OCI-LY3 (cell line): ENCODE data around the gene RPS19.

Source experiments
- H2AFZ ChIP-seq: fragments of 200-600, 300-600 bp; shearing (Covaris generic); 2 replicates; pipeline ENCODE4 v1.6.0; 2014; ENCODE audit warnings: antibody characterized with exemption, low read depth, low read length
- H3K27ac ChIP-seq: fragments of 200-600, 300-600 bp; sonication (generic); 2 replicates; pipeline ENCODE4 v1.5.1; 2014; ENCODE audit warnings: mild to moderate bottlenecking, low read length, moderate library complexity, mixed read lengths
- H3K27me3 ChIP-seq: fragments of 200-600, 300-600 bp; sonication (generic); 2 replicates; pipeline ENCODE4 v1.6.1; 2014; ENCODE audit warnings: low read depth, low read length, mixed read lengths
- H3K36me3 ChIP-seq: fragments of 200-600, 300-600 bp; sonication (generic); replicated peaks from 2 replicates; pipeline ENCODE3; 2014; ENCODE audit warnings: low read depth, low read length, mixed read lengths
- H3K4me1 ChIP-seq: fragments of 300-600, 200-600 bp; sonication (generic); 2 replicates; pipeline ENCODE4 v1.6.1; 2014; ENCODE audit warnings: low read length, mixed read lengths
- H3K4me2 ChIP-seq: fragments of 200-600, 300-600 bp; sonication (generic); 2 replicates; pipeline ENCODE4 v1.6.1; 2014; ENCODE audit warnings: low read length, mixed read lengths
- H3K4me3 ChIP-seq: fragments of 300-600, 200-600 bp; sonication (generic); 2 replicates; pipeline ENCODE4 v1.5.1; 2014; ENCODE audit warnings: antibody characterized with exemption, mild to moderate bottlenecking, low read length, moderate library complexity
- H3K79me2 ChIP-seq: fragments of 300-600, 200-600 bp; shearing (Covaris generic); 2 replicates; pipeline ENCODE4 v1.6.1; 2014; ENCODE audit warnings: mild to moderate bottlenecking, low read length, mixed read lengths
- H3K9ac ChIP-seq: fragments of 300-600, 200-600 bp; shearing (Covaris generic); 2 replicates; pipeline ENCODE4 v1.6.0; 2014; ENCODE audit warnings: mild to moderate bottlenecking, low read length, moderate library complexity
- H3K9me3 ChIP-seq: fragments of 200-600, 300-600 bp; shearing (Covaris generic); 2 replicates; pipeline ENCODE4 v1.6.1; 2014; ENCODE audit warnings: low read length, mixed read lengths; ENCODE audit not compliant: insufficient read depth
- H4K20me1 ChIP-seq: fragments of 200-600, 300-600 bp; sonication (generic); 2 replicates; pipeline ENCODE4 v1.6.1; 2016; ENCODE audit warnings: low read length, mixed read lengths; ENCODE audit not compliant: insufficient read depth
- EZH2phosphoT487 ChIP-seq: fragments of 200-600 bp; shearing (Covaris generic); IDR thresholded peaks from 2 replicates; pipeline ENCODE4 v1.6.1; 2018; ENCODE audit warnings: antibody characterized with exemption, mixed run types, low read depth
- TF ChIP-seq, protein P1 (sequence below): fragments of 200-600, 300-600 bp; sonication (generic); IDR thresholded peaks from 2 replicates; pipeline ENCODE4 v1.5.1; 2014; ENCODE audit warnings: antibody characterized with exemption, low read length, low read depth

Gene RPS19

DNA sequence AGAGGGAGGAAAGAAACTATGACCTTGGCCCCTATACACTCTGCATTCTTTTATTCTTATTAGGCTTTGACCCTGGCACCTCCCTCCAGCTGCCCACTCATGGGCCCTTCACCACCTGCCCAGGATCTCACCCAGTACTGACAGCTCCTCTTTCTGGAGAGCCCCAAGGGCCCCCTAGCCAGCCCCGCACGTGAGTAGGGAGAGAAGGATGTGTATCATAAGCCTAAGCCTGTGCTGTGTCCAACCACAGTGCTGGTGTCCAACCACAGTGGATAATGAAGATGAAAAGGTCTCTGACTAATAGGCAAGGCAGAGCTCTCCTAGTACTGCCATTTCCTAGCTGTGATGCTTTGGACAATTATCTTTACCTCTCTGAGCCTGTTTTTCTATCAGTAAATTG lies 11.0 kb upstream of the RPS19 start:
- Histone ChIP-seq H3K4me3 (no peak overlapping the region), H3K79me2 (no peaks in the 10 kb centered on the region), H4K20me1 (no peaks in the 10 kb centered on the region), H3K36me3 (no peaks in the 10 kb centered on the region), H3K27me3 (peaks cover 46% of the 10 kb centered on the region), H3K4me2 (no peak overlapping the region), H3K9ac (no peak overlapping the region), H3K27ac (no peak overlapping the region), H2AFZ (no peak overlapping the region), H3K4me1 (no peaks in the 10 kb centered on the region), H3K9me3 (no peaks in the 10 kb centered on the region)
- TF ChIP-seq, protein P1, sequence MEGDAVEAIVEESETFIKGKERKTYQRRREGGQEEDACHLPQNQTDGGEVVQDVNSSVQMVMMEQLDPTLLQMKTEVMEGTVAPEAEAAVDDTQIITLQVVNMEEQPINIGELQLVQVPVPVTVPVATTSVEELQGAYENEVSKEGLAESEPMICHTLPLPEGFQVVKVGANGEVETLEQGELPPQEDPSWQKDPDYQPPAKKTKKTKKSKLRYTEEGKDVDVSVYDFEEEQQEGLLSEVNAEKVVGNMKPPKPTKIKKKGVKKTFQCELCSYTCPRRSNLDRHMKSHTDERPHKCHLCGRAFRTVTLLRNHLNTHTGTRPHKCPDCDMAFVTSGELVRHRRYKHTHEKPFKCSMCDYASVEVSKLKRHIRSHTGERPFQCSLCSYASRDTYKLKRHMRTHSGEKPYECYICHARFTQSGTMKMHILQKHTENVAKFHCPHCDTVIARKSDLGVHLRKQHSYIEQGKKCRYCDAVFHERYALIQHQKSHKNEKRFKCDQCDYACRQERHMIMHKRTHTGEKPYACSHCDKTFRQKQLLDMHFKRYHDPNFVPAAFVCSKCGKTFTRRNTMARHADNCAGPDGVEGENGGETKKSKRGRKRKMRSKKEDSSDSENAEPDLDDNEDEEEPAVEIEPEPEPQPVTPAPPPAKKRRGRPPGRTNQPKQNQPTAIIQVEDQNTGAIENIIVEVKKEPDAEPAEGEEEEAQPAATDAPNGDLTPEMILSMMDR = no peak
- TF ChIP-seq EZH2phosphoT487 = no peak

DNA sequence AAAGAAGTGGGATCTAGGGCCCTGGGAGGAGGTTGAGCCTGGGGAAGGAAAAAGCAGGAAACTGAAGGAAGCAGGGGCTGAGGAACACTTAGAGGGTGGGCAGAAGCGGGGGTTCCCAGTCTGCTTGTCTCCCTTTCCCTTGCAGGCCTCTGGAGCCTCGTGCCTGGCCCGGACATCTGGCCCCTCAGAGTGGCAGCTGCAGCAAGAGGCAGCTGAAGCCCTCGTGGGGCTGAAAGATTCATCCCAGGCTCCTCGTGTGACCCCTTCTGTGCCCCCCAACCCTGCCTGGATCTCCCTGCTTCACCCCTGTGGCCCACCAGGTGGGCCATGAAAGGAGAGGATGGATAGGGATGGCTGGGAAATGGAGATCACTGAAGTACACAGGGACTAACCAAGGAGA lies 9.7 kb upstream of the RPS19 start:
- Histone ChIP-seq H3K4me3 (no peak overlapping the region), H3K9ac (no peak overlapping the region), H3K9me3 (no peaks in the 10 kb centered on the region), H2AFZ (no peak overlapping the region), H3K27me3 (peaks cover 57% of the 10 kb centered on the region), H3K36me3 (no peaks in the 10 kb centered on the region), H3K79me2 (no peaks in the 10 kb centered on the region), H4K20me1 (no peaks in the 10 kb centered on the region), H3K27ac (no peak overlapping the region), H3K4me2 (no peak overlapping the region), H3K4me1 (no peaks in the 10 kb centered on the region)
- TF ChIP-seq, protein P1 = no peak

DNA sequence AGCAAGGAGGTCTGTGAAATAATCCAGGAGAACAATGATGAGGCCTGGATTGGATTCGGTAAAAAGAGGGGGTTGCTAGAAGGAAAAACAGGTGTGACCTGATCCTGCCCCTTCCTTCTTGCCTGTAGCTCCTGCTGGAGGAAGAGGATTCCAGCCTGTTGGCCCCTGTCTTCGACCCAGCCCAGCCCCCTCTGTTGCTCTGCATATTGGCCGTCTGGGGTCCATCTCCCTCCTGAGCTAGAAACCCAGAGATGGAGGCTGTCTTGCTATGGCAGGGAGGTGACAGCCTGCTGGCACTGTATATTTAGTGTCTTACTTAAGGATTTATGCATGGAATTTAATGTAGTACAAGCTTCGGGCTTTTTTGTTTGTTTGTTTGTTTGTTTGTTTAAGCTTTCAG lies 8.6 kb upstream of the RPS19 start:
- Histone ChIP-seq H3K27me3 (peaks cover 57% of the 10 kb centered on the region), H3K4me2 (no peak overlapping the region), H3K4me3 (no peak overlapping the region), H2AFZ (no peak overlapping the region), H3K9ac (no peak overlapping the region), H3K9me3 (no peaks in the 10 kb centered on the region), H4K20me1 (no peaks in the 10 kb centered on the region), H3K27ac (no peak overlapping the region), H3K4me1 (no peaks in the 10 kb centered on the region), H3K36me3 (no peaks in the 10 kb centered on the region), H3K79me2 (no peaks in the 10 kb centered on the region)
- TF ChIP-seq EZH2phosphoT487 = no peak
- TF ChIP-seq, protein P1 = no peak

DNA sequence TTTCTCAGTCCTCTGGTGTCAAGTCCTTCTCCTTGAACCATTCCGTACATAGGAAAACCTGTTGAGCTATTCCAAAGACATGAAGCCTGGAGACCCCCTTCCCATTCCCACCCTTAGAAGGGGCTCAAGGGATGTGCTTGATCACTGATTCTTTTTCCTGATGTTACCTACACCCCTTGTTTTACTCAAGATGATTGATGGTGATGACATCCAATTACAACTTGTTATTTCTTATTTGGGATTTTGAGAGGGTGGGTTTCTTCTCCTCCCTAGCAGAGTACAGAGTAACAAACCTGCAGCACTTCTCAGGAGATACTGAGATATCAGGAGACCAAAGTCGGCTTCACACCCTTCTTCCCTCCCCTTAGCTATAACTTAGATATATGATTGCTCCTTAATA lies 6.7 kb upstream of the RPS19 start:
- Histone ChIP-seq H2AFZ (no peak overlapping the region), H3K4me3 (no peak overlapping the region), H3K27ac (no peak overlapping the region), H3K4me2 (no peak overlapping the region), H4K20me1 (no peaks in the 10 kb centered on the region), H3K79me2 (no peaks in the 10 kb centered on the region), H3K9me3 (no peaks in the 10 kb centered on the region), H3K9ac (no peak overlapping the region), H3K4me1 (no peaks in the 10 kb centered on the region), H3K36me3 (no peaks in the 10 kb centered on the region), H3K27me3 (peaks cover 57% of the 10 kb centered on the region)
- TF ChIP-seq EZH2phosphoT487 = no peak
- TF ChIP-seq, protein P1 = no peak
